GDM1 (cell line): ENCODE results near the gene ARHGEF7.
"Not testable (repeated sequence)": the region's sequence is repeated elsewhere in the genome, so short reads cannot be mapped to it uniquely, and the experiment has no call there.

Source experiments
- DNase-seq: peaks from one replicate; lab custom pipeline; 2025; lab: John Stamatoyannopoulos, UW

Gene ARHGEF7

DNA sequence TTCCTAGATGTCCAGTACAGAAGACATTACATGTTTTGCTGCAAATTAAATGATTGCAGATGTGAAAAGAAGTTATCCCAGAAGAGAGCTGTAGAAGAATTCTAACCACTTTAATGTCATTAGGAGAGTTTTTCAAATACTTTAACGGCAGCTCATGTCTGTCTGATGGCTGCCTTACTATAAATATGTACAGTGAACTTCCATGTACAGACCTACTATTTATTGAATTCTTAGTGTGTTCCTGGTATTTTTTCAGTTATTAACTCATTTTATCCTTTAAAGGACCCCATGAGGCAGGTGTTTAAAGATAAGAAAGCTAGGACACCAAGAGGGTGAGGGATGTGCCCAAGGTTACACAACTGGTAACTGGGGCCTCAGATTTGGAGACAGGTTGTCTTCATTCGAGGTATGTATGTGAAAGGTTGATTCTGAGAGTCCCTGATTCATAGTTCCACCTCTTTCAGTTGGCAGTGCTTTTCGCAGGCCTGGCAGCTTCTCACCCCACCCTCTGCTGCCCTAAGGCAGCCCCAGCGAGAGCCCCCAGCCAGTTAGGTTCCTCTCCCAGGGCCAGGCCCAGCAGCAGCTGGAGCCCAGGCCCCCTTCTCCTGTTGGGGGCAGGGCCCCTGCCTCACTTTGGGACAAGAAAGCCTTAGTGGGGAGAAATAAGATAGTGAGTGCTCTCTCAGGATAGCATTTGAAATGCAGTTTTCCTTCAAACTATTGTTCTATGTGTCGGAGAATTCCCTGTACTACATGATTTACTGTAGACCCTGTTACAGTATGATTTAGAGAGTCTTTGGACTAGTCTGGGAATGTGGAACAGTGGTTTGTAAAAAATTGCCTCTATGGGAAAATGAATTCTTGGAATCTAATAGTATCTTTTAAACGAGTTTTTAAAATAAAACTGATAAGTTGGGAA, 137.6 kb downstream of the ARHGEF7 start:
- DNase-seq, result no peak

DNA sequence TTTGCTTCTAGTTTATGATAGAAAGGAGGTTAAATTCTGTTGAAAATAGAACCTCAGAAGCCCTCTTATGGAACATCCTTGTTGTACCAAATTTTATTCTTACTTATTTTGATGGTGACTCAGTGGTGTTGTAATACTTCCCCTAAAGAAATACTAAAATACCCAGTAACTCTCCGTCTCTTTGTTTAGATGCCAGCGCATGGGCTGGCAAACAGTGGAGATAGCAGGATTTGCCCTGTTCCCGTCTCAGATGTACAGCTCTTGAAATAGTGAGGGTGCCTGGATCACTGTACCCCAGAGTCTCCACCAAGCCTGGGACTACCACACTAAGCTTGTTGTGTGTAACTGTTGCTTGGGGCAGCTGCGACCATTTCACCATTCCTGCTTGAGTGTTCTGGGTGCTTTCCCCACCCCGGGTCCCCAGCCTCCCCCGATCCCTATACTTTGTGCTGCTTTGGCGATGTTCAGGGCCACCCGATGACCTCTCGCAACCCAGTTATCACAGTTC, 138.3 kb downstream of the ARHGEF7 start:
- no peak for DNase-seq

DNA sequence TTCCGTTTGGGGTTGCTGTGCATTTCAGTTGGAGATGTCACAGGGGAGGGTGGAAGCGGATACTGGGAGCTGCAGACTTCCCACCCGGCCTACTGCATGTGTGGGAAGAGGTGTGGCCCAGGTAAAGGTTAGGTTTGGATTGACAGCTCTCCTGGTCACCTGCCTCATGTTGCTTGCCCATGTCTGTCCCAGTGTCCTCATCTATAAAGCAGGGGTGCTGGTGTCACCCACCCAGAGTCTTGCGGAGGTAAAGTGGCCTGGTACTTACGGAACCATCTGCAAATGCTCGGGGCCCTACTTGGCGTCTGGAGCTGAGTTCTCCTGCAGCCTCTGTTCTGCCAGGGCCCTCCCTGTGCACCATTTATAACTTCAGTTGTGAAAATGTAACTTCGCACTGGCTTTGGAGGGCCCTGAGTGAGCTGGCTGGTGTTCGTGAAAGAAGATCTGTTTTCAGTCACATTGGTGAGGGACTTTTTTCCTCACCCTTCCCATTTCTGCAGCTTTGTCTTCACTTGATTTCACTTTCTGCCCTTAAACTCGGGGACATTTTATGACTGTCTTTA, 140.2 kb downstream of the ARHGEF7 start:
- DNase-seq, result no peak

DNA sequence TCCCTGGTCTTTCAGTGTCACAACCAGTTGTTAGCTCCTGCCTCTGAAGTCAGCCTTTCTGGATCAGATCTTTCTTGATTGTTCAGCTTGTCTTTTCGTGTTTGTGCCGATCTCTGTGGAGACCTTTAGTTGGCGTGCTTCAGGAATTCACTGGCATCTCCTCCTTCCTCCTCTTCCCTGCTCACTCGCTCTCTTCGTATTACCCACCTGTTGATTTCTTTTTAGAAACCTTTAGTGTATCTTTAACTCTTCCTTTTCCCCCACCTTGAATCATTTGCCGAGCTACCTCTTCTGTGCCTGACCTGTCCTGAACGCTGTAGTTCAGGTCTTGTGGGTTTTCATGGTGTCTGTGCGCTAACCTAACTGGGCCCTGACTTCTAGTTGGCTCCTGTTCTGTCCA, 141.3 kb downstream of the ARHGEF7 start:
- DNase-seq, result no peak

DNA sequence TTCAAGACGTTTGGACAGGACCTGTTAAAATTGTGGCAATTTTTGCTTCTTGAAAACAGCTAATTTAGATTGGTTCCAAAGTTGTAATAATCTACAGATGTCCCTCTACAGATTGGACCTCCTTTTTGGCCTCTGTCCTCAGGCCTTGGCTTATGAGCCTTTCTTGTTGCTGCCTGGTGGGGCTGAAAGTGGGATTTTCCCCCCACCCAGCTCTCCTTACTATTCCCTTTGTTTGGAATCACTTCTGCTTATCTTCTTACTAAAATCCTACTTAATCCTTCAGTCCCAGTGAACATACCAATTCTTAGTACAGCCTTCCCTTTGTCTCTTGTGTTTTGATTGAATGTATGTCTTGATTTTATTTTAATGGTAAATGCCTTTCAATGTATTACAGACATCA, 141.8 kb downstream of the ARHGEF7 start:
- DNase-seq, result no peak

DNA sequence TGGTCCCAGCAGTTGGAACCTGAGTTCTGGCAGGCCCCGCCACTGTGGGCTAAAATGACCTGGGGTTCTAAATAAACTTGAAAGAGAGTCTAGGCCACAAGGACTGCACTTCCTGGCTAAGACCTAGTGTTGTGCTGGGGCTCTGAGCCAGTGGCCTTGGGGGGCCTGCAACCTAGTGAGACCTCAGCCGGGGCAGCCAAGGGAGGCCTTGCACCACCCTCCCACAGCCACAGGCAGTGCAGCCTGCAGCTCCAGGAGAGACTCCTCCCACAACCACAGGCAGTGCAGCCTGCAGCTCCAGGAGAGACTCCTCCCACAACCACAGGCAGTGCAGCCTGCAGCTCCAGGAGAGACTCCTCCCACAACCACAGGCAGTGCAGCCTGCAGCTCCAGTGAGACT, 142.8 kb downstream of the ARHGEF7 start:
- DNase-seq, result not testable (repeated sequence)

DNA sequence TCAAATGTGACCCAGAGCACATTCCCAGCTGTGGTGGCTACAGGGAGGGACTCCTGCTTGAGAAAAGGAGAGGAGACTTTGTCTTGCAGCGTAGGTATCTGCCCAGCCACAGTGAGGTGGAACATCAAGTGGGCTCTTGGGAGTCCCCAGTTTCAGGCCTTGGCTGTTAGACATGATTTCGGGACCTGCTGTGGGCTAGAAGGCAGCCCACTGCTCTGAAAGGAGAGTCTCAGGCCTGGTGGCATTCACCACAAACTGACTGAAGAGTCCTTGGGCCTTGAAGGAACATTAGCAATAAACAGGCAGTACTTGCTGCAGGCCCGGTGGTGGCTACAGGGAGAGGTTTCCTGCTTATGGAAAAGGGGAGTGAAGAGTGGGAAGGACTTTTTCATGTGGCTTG, 143.5 kb downstream of the ARHGEF7 start:
- no peak for DNase-seq

DNA sequence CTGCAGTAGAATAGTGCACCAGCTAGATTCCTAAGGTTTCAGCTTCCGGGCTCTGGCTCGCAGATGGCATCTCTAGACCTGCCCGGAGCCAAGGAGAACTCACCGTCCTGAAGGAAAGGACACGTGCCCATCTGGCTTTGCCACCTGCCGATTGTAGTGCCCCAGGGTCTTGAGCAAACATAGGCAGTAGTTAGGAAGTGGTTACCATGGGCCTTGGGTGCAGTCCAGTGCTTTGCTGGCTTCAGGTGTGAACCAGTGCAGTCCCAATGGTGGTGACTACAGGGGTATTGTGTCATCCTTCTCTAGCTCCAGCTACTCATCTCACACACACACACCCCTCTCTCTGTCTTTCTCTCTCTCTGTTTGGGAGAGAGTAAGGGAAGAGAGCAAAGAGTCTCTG, 143.9 kb downstream of the ARHGEF7 start:
- no peak for DNase-seq

DNA sequence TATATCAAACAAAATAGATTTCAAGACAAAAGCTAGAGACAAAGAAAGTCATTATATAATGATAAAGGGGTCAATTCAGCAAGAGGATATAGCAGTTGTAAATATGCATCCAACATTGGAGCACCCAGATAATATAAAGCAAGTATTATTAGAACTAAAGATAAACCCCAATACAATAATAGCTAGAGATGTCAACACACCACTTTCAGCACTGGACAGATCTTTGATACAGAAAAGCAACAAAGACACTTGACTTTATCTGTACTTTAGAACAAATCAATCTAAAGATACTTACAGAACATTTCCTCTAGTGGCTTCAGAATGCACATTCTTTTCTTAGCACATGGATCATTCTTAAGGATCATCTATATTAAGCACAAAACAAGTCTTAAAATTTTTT, 146.2 kb downstream of the ARHGEF7 start:
- DNase-seq, result no peak

DNA sequence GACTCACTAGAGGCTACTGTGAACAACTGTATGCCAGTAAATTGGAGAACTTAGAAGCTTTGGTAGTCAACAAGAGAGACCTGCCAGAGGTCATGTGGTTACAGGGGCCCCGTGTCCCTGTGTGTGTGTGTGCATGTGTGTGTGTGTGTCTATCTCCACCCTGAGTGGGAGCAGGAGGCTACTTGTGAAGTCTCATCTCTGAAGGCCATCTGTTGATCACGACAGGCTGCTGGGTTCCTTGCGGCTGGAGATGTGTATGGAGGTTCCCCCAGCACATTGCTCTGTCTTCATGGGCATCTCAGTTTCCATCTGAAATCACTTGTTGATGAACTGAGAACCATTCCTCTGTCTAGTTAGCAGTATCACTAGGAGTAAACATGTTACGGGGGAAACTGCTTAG, 147.2 kb downstream of the ARHGEF7 start:
- no peak for DNase-seq

DNA sequence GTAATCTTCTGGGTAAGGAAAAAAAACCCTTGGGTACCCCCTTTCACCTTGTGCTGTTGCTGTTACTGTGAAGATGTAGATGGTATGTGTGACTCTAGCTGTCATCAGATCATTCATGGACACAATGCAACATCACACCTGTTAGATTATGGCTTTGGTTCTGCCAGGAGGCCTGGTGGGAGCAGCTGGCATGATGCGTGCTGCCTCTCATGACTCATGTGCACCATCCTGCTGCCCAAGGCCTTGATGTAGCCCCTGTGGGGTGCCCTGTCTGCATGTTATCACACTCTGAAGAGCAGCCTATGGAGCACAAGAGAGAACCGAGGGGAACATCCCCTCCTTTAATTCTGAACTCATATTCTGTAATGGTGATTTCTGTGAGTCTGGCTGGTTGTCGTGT, 147.6 kb downstream of the ARHGEF7 start:
- DNase-seq, result no peak

DNA sequence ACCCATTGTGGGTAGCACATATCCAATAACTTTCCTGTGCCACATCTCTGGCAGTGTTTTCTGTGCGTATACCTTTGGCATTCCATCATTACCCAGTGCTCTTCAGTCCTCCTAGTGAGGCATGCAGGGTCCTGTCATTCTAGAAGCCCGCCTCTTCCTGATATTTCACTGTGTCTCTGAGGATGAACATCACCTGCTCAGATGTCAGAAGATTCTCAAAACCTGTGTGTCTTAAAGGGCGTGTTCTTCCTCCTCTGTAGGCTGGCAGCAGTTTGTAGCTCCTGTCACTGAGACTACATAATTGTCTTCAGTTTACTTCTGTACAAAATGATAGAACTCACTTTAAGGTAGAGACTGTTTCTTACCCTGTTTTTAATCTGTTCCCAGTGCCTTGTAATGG, 148.5 kb downstream of the ARHGEF7 start:
- no peak for DNase-seq

DNA sequence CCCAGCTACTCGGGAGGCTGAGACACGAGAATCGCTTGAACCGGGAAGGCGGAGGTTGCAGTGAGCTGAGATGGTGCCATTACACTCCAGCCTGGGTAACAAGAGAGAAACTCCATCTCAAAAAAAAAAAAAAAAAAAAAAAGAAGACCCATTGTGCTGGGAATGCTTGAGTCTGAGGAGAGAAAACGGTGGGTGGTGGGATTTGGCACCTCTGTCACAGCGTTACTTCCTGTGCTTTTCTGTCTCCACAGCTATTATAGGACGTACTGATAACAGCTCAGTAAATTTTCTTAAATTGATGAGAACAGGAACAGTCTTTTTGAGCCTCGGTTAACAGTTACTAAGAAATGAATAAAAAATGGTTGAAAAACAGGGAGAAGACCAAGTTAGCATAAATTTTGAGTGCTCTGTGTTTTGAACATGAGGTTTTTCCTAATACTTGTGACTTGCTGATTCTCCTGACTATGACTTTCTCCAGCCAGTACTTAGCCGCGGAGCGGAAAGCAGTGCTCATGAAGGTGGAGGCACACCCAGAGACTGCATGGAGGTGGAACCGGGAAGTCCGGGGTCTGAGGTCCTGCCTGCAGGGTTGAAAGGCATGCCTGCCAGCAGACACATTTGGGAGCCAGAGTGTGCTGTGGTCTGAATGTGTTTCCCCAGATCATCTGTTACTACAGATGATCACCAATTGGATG, 150.0 kb downstream of the ARHGEF7 start:
- no peak for DNase-seq

DNA sequence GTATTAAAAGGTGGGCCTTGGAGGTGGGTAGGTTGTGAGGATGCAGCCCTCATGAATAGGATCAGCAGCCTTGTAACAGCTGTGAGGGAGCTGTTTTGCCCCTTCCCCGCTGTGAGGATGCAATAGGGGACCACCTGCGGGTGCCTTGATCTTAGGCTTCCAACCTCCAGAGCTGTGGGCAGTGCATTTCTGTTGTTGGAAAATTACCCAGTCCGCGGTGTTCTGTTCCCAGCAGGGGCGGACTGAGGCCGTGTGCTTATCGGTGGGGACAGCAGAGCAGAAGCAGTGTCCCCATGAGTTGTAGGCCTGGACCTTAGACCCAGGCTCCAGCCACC, 150.6 kb downstream of the ARHGEF7 start:
- DNase-seq, result no peak

DNA sequence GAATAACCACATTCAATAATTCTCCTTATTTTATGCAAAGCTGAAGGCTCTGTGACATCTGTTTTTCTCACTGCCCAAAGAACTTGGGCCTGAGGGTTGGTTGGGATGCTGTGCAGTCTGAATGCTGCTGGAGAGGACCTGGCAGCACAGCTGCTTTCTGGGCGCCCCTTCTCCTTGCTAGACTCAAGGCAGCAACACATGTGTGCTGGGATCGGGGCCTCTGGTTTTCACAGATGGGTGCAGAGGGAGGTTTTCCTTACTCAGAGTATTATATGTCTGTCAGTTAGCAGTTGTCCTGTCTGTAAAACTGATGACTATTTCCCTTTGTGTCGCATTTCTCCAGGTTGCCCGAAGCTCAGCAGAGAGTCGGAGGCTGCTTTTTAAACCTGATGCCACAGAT, 152.1 kb downstream of the ARHGEF7 start:
- no peak for DNase-seq

DNA sequence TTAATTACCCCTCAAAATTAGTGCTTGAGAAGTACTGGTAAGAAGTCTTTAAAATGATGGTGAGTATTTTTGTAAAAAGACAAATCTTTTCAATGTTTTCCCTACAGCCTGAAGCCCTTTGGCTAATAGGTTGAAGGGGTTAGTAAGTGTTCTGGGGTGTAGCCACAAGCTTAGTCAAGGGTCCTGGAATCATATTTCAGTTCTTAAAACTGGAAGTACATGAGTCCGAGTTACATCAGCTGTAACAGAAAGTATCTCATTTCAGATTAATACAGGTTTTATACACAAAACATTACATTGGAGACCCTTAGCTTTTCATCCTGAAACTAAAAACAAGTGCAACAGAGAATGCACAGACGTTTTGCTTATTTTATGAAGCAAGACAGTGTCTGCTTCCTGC, 152.7 kb downstream of the ARHGEF7 start:
- no peak for DNase-seq

DNA sequence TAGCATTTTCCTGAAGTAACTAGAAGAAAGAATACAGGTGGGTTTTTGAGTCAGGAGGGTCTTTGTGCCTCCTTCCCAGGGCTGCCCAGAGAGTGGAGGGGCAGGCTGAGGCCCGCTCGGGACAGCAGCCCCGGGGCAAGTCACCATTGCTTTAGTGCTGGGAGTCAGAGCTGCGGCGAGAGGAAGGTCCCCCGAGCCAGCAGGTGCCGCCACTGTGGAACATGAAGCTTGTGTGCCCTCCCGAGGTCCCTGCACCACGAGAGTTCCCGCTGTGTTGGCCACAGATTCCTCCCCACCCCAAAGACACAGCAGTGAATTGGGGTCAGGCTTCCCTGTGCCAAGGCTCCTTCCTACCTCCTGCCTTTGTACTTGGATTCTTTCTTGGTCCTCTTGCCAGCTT, 154.4 kb downstream of the ARHGEF7 start:
- no peak for DNase-seq

DNA sequence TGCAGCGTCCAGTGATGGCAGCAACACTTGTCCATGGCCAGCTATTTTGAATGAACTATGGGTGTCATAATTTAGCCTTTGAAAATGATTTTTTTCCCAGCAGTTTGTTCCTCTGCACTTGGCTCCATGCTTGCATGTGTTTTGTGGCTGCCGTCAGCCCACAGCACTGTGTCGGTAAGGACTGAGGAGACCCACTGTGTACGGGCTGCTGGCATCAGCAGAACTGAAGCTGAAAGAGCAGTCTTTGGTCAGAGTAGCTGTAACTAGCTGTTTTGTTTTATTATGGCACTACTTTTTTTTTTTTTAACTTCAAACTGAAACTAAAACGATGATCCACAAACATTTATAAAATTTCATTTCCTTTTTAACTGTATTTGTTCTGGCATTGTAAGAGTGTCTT, 155.0 kb downstream of the ARHGEF7 start:
- DNase-seq, result no peak

DNA sequence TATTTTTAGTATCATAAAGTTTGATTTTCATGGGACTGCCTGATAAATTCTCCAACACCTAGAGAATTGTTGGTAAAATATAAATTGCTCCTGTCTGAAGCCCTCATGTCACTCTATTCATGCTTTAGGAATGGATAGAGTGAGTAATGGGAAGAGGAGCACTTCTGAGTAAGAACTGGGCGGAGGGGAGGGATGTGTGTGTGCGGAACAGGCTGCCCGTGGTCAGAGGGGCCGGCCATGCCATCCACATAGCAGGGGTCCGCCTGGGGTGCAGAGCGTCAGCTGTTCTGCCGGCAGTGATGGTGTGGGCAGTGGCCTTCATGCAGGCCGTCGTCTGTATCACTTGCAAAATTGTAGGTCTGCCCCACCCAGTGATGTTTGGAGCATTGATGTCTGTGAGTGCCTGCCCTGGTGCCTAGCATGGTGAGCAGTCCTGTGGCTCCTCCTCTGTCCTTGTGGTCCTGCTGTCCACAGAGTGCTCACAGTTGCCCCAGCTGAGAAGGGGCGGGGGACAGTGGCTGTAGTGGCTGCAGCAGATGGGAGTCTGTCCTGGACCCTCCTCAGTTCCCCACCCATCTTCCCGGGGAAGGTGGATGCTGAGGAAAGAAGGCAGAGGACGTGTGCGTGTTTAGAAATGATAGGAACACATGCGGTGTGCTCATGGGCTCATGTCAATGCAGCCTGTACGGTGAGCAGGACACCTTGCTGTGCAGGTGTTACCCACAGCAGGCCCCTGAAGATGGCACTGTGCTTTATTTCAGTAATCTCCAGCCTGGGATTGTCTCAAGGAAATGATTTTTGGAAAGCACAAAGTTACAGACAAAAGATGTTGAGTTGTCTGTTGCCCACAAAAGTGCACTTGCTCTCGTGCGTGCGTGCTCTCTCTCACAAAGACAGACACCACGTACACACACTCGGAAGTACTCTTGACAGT, 155.9 kb downstream of the ARHGEF7 start:
- no peak for DNase-seq

DNA sequence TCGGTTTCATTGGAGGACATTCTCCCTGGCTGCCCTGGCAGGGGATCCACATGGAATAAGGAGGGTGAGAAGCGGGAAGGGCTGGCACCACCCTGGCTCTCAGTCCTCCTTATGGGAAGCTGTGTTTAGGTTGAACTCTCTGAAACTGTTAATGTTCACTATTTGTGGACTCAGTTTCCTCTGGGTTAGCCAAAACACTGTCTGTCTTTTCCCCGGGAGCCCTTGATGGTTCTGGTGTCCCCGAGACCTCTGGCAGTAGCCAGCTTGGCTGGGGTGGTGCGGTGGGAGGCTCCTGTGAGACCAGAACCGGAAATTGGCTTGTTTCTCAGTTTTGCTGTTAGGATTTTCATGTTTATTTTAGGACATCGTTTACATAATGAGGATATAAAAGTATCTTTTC, 157.0 kb downstream of the ARHGEF7 start:
- no peak for DNase-seq

DNA sequence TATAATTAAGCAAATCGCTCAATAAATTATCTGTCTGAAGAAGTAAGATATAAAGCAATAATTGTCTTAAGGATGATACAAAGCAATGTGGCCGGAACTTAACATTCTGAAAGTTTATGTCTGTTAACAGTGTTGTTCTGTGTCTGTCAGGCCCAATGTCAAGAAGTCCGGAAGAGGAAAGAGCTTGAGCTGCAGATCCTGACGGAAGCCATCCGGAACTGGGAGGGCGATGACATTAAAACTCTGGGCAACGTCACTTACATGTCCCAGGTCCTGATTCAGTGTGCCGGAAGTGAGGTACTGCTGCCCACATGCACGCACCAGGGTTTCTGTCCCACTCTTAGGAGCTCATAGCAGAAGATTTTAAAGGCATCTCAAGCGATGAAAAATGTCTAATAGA, 160.3 kb downstream of the ARHGEF7 start:
- no peak for DNase-seq

DNA sequence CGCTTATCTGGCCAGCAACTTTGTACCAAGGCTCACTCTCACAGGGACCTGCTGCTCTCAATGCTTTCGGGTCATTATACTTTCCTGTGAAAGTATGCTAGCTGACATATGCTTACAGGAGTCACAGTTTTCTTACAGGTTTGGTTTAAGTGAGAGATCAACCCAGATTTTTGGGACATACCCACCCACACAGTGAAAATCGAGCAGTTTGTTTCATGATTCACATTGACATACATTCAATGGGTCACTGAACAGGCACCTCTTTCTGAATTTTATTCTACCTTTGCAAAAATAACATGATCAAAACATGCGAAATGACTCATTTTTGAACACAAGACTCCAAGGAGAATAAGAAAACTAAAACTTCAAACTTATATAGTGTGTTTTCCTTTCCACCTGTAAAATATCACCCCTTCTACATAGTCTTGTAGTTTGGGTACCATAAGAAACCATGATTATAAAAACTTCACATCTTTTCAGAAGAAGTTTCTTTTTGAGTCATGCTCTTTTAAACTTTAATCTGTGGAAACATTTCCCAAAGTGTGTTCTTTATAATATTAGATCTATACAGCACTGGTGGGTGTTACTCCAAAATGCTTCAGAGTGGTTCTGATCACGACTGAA, 161.0 kb downstream of the ARHGEF7 start:
- DNase-seq, result no peak
